Measurements from ENCODE around the gene RHOB. TPM values are rescaled to one million over a fixed set of nuclear protein-coding genes. Genes with fewer than 3 reads are reported as not detected.

The RHOB gene
- polyA plus RNA-seq, 1 of the 3 experiments (the other 2 are of a cell fraction): 50.3 TPM

DNA sequence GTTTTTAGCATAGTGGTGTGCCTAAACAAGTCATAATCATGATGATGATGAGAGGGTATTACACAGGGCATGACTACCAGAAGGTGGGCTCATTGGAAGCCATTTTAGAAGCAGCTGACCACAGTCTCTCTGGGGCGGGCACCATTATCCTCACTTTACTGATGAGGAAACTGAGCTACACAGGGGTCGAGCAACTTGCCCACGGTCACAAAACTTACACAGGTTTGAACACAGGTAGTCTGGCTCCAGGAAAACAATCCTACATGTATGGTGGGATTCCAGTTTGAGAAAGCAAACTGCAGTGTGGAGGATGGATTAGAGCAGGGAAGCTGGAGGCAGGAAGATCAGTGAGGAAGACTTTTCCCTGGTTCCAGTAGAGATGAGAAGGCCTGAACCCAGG lies 6.2 kb downstream of the RHOB start:
- Histone ChIP-seq H3K27ac (ENCODE audit: low read depth in 2 of 2, low read length in 1 of 2) (no peak overlapping the region), H3K4me3 (ENCODE audit: low read depth in 2 of 2, low read length in 1 of 2) (no peak overlapping the region), H3K27me3 (ENCODE audit: insufficient read depth) (no peaks in the 10 kb centered on the region), H3K9me3 (no peaks in the 10 kb centered on the region), H3K36me3 (replicated peaks in 1 of 2; ENCODE audit: control insufficient read depth in 1 of 2, insufficient read depth in 2 of 2, low read length in 1 of 2) (peaks cover 5 to 7% of the 10 kb centered on the region in 2 experiments), H2AFZ (ENCODE audit: low read depth) (no peak overlapping the region), H3K9me2 (no peaks in the 10 kb centered on the region), H3K4me2 (no peak overlapping the region), H3F3A (replicated peaks; ENCODE audit: insufficient read depth) (peaks cover 18% of the 10 kb centered on the region), H3K4me1 (ENCODE audit: control insufficient read depth in 1 of 2, insufficient read depth in 2 of 2, low read depth in 1 of 2, low read length in 1 of 2) (peaks cover 23 to 37% of the 10 kb centered on the region in 2 experiments), H4K20me1 (ENCODE audit: insufficient read depth) (peaks cover 24% of the 10 kb centered on the region), H3K79me2 (ENCODE audit: insufficient read depth) (peaks cover 16% of the 10 kb centered on the region), H3K9ac (no peak overlapping the region)
- POLR2A ChIA-PET: interaction anchor here (1.1 kb wide), 1 partner anchor 149 kb away, joined by 3 read pairs; no protein-coding TSS in a partner anchor
- CTCF ChIA-PET: interaction anchor here (0.8 to 10.5 kb wide), 13 partner anchors 12 to 198 kb away, joined by 3 to 188 read pairs (median 4); partner anchors contain the start of gene HS1BP3
- TF ChIP-seq, protein P1, sequence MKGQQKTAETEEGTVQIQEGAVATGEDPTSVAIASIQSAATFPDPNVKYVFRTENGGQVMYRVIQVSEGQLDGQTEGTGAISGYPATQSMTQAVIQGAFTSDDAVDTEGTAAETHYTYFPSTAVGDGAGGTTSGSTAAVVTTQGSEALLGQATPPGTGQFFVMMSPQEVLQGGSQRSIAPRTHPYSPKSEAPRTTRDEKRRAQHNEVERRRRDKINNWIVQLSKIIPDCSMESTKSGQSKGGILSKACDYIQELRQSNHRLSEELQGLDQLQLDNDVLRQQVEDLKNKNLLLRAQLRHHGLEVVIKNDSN (IDR thresholded peaks at IDR 0.05; ENCODE audit: borderline replicate concordance, low read depth): no peak
- TF ChIP-seq GATA2 (CRISPR knock-in tag; IDR thresholded peaks at IDR 0.05): no peak
- no peak for TF ChIP-seq FOSL2 (IDR thresholded peaks at IDR 0.05; ENCODE audit: borderline replicate concordance, low read depth)
- no peak for TF ChIP-seq CHD2 (IDR thresholded peaks at IDR 0.05; ENCODE audit: low read length, partially characterized antibody)
- TF ChIP-seq YY1 (IDR thresholded peaks at IDR 0.05; ENCODE audit: low read depth): no peak
- TF ChIP-seq EP300 (IDR thresholded peaks at IDR 0.05; ENCODE audit: borderline replicate concordance in 1 of 2, low read depth in 1 of 2, low read length in 1 of 2): no peak
- TF ChIP-seq, protein P2, sequence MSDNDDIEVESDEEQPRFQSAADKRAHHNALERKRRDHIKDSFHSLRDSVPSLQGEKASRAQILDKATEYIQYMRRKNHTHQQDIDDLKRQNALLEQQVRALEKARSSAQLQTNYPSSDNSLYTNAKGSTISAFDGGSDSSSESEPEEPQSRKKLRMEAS (IDR thresholded peaks at IDR 0.05; ENCODE audit: low read depth): no peak
- no peak for TF ChIP-seq MXI1 (IDR thresholded peaks at IDR 0.05; ENCODE audit: low read depth, low read length)
- no peak for TF ChIP-seq RCOR1 (IDR thresholded peaks at IDR 0.05; ENCODE audit: low read length)
- no peak for TF ChIP-seq FOXJ3 (CRISPR knock-in tag; IDR thresholded peaks at IDR 0.05)
- TF ChIP-seq TCF12 (IDR thresholded peaks at IDR 0.05): no peak
- no peak for TF ChIP-seq TAF1 (IDR thresholded peaks at IDR 0.05; ENCODE audit: borderline replicate concordance, low read depth, low read length)
- TF ChIP-seq GABPA (IDR thresholded peaks at IDR 0.05; ENCODE audit: low read depth): no peak
- TF ChIP-seq FOXM1 (IDR thresholded peaks at IDR 0.05; ENCODE audit: low read depth): no peak
- TF ChIP-seq, protein P3, sequence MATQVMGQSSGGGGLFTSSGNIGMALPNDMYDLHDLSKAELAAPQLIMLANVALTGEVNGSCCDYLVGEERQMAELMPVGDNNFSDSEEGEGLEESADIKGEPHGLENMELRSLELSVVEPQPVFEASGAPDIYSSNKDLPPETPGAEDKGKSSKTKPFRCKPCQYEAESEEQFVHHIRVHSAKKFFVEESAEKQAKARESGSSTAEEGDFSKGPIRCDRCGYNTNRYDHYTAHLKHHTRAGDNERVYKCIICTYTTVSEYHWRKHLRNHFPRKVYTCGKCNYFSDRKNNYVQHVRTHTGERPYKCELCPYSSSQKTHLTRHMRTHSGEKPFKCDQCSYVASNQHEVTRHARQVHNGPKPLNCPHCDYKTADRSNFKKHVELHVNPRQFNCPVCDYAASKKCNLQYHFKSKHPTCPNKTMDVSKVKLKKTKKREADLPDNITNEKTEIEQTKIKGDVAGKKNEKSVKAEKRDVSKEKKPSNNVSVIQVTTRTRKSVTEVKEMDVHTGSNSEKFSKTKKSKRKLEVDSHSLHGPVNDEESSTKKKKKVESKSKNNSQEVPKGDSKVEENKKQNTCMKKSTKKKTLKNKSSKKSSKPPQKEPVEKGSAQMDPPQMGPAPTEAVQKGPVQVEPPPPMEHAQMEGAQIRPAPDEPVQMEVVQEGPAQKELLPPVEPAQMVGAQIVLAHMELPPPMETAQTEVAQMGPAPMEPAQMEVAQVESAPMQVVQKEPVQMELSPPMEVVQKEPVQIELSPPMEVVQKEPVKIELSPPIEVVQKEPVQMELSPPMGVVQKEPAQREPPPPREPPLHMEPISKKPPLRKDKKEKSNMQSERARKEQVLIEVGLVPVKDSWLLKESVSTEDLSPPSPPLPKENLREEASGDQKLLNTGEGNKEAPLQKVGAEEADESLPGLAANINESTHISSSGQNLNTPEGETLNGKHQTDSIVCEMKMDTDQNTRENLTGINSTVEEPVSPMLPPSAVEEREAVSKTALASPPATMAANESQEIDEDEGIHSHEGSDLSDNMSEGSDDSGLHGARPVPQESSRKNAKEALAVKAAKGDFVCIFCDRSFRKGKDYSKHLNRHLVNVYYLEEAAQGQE (IDR thresholded peaks at IDR 0.05; ENCODE audit: low read depth, low read length): no peak
- TF ChIP-seq, protein P4, sequence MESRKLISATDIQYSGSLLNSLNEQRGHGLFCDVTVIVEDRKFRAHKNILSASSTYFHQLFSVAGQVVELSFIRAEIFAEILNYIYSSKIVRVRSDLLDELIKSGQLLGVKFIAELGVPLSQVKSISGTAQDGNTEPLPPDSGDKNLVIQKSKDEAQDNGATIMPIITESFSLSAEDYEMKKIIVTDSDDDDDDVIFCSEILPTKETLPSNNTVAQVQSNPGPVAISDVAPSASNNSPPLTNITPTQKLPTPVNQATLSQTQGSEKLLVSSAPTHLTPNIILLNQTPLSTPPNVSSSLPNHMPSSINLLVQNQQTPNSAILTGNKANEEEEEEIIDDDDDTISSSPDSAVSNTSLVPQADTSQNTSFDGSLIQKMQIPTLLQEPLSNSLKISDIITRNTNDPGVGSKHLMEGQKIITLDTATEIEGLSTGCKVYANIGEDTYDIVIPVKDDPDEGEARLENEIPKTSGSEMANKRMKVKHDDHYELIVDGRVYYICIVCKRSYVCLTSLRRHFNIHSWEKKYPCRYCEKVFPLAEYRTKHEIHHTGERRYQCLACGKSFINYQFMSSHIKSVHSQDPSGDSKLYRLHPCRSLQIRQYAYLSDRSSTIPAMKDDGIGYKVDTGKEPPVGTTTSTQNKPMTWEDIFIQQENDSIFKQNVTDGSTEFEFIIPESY (IDR thresholded peaks at IDR 0.05; ENCODE audit: borderline replicate concordance, low read depth): no peak
- TF ChIP-seq, protein P5, sequence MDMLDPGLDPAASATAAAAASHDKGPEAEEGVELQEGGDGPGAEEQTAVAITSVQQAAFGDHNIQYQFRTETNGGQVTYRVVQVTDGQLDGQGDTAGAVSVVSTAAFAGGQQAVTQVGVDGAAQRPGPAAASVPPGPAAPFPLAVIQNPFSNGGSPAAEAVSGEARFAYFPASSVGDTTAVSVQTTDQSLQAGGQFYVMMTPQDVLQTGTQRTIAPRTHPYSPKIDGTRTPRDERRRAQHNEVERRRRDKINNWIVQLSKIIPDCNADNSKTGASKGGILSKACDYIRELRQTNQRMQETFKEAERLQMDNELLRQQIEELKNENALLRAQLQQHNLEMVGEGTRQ (IDR thresholded peaks at IDR 0.05; ENCODE audit: borderline replicate concordance, low read depth, low read length): no peak
- no peak for TF ChIP-seq NFIC (IDR thresholded peaks at IDR 0.05; ENCODE audit: borderline replicate concordance)
- no peak for TF ChIP-seq RXRA (IDR thresholded peaks at IDR 0.05; ENCODE audit: borderline replicate concordance, low read depth)
- no peak for TF ChIP-seq ELF1 (IDR thresholded peaks at IDR 0.05)
- DNase-seq: no peak
- 95% methylated on average over 3 of the region's 3 CpGs for WGBS (ENCODE audit: low lambda C conversion rate)

Data from SK-N-SH (cell line).